Measurements from ENCODE around the gene DUSP10. TPM values are rescaled to one million over a fixed set of nuclear protein-coding genes. Genes with fewer than 3 reads are reported as not detected.

DUSP10 gene
- total RNA-seq, 4 donors from 2014 or later, result 1.4 to 11.6 (median 4.4) TPM

- Histone ChIP-seq H3K9me3 (no peaks in the 10 kb centered on the region), H3K36me3 (no peaks in the 10 kb centered on the region), H3K27ac (no peak overlapping the region), H3K4me1 (no peaks in the 10 kb centered on the region), H3K27me3 (no peaks in the 10 kb centered on the region), H3K4me3 (no peak overlapping the region)
- TF ChIP-seq POLR2A (IDR thresholded peaks at IDR 0.05) (no peak), CTCF (IDR thresholded peaks at IDR 0.05) (no peak)
- DNase-seq, result no peak
These were observed 23.6 kb upstream of the DUSP10 start for GRCh38 chr1:221765527-221765926.

- TF ChIP-seq POLR2A (IDR thresholded peaks at IDR 0.05) (no peak), CTCF (IDR thresholded peaks at IDR 0.05) (no peak)
- Histone ChIP-seq H3K9me3 (no peaks in the 10 kb centered on the region), H3K27ac (no peak overlapping the region), H3K4me1 (no peaks in the 10 kb centered on the region), H3K36me3 (no peaks in the 10 kb centered on the region), H3K4me3 (no peak overlapping the region), H3K27me3 (no peaks in the 10 kb centered on the region)
- DNase-seq, result no peak
These were observed 20.2 kb upstream of the DUSP10 start for GRCh38 chr1:221762121-221762520.

- Histone ChIP-seq H3K4me1 (no peaks in the 10 kb centered on the region), H3K36me3 (no peaks in the 10 kb centered on the region), H3K4me3 (no peak overlapping the region), H3K9me3 (no peaks in the 10 kb centered on the region), H3K27ac (no peak overlapping the region), H3K27me3 (no peaks in the 10 kb centered on the region)
- TF ChIP-seq CTCF (IDR thresholded peaks at IDR 0.05), result no peak
- TF ChIP-seq POLR2A (IDR thresholded peaks at IDR 0.05), result no peak
- no peak for DNase-seq
These were observed 19.6 kb upstream of the DUSP10 start for GRCh38 chr1:221761354-221762002.

GRCh38 chr1:221760911-221761310 lies 19.0 kb upstream of the DUSP10 start:
- Histone ChIP-seq H3K27ac (no peak overlapping the region), H3K27me3 (no peaks in the 10 kb centered on the region), H3K36me3 (no peaks in the 10 kb centered on the region), H3K4me3 (no peak overlapping the region), H3K9me3 (no peaks in the 10 kb centered on the region), H3K4me1 (no peaks in the 10 kb centered on the region)
- TF ChIP-seq POLR2A (IDR thresholded peaks at IDR 0.05) (no peak), CTCF (IDR thresholded peaks at IDR 0.05) (no peak)
- DNase-seq, result no peak

- Histone ChIP-seq H3K4me1 (no peaks in the 10 kb centered on the region), H3K27ac (no peak overlapping the region), H3K4me3 (no peak overlapping the region), H3K27me3 (no peaks in the 10 kb centered on the region), H3K9me3 (no peaks in the 10 kb centered on the region), H3K36me3 (no peaks in the 10 kb centered on the region)
- no peak for DNase-seq
- TF ChIP-seq POLR2A (IDR thresholded peaks at IDR 0.05) (no peak), CTCF (IDR thresholded peaks at IDR 0.05) (no peak)
These were observed 17.5 kb upstream of the DUSP10 start for GRCh38 chr1:221759436-221759835.

GRCh38 chr1:221758455-221758854 lies 16.6 kb upstream of the DUSP10 start:
- no peak overlapping the region for H3K27ac ChIP-seq
- H3K36me3 ChIP-seq, result no peaks in the 10 kb centered on the region
- DNase-seq, result no peak
- H3K4me3 ChIP-seq, result no peak overlapping the region
- no peaks in the 10 kb centered on the region for H3K4me1 ChIP-seq
- no peak for TF ChIP-seq POLR2A (IDR thresholded peaks at IDR 0.05)
- TF ChIP-seq CTCF (IDR thresholded peaks at IDR 0.05), result no peak
- no peaks in the 10 kb centered on the region for H3K9me3 ChIP-seq
- H3K27me3 ChIP-seq, result no peaks in the 10 kb centered on the region

Data from Peyer's patch (tissue), 4 donors.